Measurements from ENCODE around the gene PSEN1.

GRCh38 chr14:73264885-73265720 lies 128.8 kb downstream of the PSEN1 start:
- TF ChIP-seq, protein P1, sequence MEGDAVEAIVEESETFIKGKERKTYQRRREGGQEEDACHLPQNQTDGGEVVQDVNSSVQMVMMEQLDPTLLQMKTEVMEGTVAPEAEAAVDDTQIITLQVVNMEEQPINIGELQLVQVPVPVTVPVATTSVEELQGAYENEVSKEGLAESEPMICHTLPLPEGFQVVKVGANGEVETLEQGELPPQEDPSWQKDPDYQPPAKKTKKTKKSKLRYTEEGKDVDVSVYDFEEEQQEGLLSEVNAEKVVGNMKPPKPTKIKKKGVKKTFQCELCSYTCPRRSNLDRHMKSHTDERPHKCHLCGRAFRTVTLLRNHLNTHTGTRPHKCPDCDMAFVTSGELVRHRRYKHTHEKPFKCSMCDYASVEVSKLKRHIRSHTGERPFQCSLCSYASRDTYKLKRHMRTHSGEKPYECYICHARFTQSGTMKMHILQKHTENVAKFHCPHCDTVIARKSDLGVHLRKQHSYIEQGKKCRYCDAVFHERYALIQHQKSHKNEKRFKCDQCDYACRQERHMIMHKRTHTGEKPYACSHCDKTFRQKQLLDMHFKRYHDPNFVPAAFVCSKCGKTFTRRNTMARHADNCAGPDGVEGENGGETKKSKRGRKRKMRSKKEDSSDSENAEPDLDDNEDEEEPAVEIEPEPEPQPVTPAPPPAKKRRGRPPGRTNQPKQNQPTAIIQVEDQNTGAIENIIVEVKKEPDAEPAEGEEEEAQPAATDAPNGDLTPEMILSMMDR (IDR thresholded peaks at IDR 0.05; ENCODE audit: low read depth, low read length): no peak
- no peak for TF ChIP-seq POLR2A (IDR thresholded peaks at IDR 0.05; ENCODE audit: extremely low read depth, insufficient read length)
